Measurements from ENCODE around the gene MROH9. TPM values are rescaled to one million over a fixed set of nuclear protein-coding genes. Genes with fewer than 3 reads are reported as not detected.
"Not testable (repeated sequence)": the region's sequence is repeated elsewhere in the genome, so short reads cannot be mapped to it uniquely, and the experiment has no call there.

The MROH9 gene
- total and polyA plus RNA-seq, 11 donors: not detected

- intact Hi-C loops (cut with DNase I): no loop called here
- DNase-seq: no peak
- no peak for TF ChIP-seq POLR2A (IDR thresholded peaks at IDR 0.05)
- H3K9me3 ChIP-seq: no peaks in the 10 kb centered on the region
- no peak overlapping the region for H3K4me3 ChIP-seq
- no peak for ATAC-seq
- no peaks in the 10 kb centered on the region for H3K27me3 ChIP-seq
- peak overlapping the region in 1 of 12 donors; percentile 11 for H3K27ac ChIP-seq
- H3K36me3 ChIP-seq: no peaks in the 10 kb centered on the region
- no peaks in the 10 kb centered on the region for H3K4me1 ChIP-seq
Observed at GRCh38 chr1:170910273-170910672, 25.1 kb upstream of the MROH9 start.

DNA sequence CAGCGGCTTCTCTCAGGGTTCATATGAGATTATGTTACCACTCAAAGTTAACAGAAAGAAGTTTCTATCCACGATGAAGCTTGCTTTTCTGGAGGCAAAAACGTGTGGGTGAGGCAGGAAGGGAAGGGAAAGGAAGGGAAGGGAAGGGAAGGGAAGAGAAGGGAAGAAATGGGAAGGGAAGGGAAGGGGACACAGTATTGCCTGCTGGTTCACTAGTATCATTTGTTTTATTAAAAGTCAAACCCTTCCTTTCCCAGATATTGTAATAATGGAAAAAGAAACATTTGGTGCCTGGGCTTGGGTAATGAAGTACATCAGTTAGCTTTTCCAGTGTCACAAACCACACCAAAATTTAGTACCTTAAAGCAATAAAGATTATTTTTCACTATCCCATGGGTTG is 18.0 kb upstream of the MROH9 start:
- H3K27me3 ChIP-seq: no peaks in the 10 kb centered on the region
- H3K27ac ChIP-seq: no peak overlapping the region
- no peak for ATAC-seq
- intact Hi-C loops (cut with DNase I): no loop called here
- no peaks in the 10 kb centered on the region for H3K36me3 ChIP-seq
- no peak for TF ChIP-seq POLR2A (IDR thresholded peaks at IDR 0.05)
- TF ChIP-seq CTCF (IDR thresholded peaks at IDR 0.05): no peak
- no peak overlapping the region for H3K4me3 ChIP-seq
- 51 to 65% (median 60%) methylated on average over 3 of the region's 3 CpGs for WGBS, 4 donors
- H3K4me1 ChIP-seq: no peaks in the 10 kb centered on the region
- no peak for DNase-seq
- peaks cover 0 to 31% (median 16%) of the 10 kb centered on the region in 12 donors for H3K9me3 ChIP-seq

DNA sequence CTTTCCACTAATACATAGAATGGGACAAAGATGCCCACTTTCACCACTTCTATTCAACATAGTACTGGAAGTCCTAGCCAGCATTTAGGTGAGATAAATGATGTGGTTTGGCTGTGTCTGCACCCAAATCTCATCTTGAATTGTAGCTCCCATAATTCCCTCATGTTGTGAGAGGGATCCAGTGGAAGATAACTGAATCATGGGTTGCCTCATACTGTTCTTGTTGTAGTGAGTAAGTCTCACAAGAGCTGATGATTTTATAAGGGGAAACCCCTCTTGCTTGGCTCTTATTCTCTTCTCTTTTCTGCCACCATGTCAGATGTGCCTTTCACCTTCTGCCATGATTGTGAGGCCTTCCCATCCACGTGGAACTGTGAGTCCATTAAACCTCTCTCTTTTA is 10.7 kb upstream of the MROH9 start:
- not testable (repeated sequence) for H3K27me3 ChIP-seq, DNase-seq, ATAC-seq, H3K4me3 ChIP-seq, H3K36me3 ChIP-seq, H3K27ac ChIP-seq
- H3K9me3 ChIP-seq: peaks cover 0 to 29% (median 15%) of the 10 kb centered on the region in 12 donors
- peaks cover 0 to 16% (median 4%) of the 10 kb centered on the region in 12 donors for H3K4me1 ChIP-seq
- 40 to 57% (median 43%) methylated on average over 1 of the region's 1 CpG for WGBS, 4 donors
- intact Hi-C loops (cut with DNase I): loop anchor here in 4 of 10 donors (5.0 kb wide), 2 partner anchors 992 to 997 kb away; no protein-coding TSS in a partner anchor

DNA sequence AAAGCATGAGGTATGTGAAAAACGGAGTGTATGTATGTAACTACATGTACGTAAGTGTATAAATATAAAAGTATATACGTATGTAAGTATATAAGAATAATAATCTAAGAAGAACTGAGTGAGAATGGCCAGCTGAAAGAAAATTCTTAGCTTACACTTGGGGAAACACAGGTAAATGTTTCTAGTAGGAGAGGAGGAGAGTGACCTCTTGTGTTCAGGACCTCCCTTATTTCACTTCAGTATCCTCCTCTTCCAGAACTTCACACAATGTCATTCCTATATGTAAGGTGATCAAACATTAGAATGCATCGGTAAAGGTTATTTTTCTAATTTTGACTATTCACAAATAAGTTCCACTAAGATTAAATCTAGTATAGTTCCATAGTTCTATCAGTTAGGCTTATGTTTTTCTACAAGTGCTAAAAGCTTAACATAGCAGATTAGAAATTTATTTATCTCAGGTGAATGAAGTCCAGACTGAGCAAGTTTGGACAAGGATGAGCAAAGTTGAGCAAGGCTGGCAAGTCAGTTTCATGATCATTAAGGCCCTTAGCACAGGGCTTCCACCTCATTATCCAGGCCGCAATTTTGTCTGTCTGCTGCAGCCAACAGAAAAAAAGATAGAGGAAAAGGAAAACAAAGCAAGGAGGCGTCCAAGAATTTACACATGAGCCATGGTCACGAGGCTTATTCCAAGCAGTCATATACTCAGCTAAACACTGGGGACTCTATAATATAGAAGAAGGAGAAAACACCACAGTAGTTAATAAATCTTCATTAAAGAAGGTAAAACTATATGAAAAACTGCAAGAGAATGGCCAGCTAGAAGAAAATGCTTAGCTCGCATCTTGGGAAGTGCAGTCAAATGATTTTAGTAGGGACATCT is 7.1 kb upstream of the MROH9 start:
- TF ChIP-seq POLR2A (IDR thresholded peaks at IDR 0.05) (no peak), CTCF (IDR thresholded peaks at IDR 0.05) (peak in 1 of 12 donors; percentile 15)
- Histone ChIP-seq H3K4me1 (peaks cover 0 to 16% (median 5%) of the 10 kb centered on the region in 12 donors), H3K36me3 (no peaks in the 10 kb centered on the region), H3K27ac (peak overlapping the region in 1 of 12 donors; percentile 62), H3K4me3 (no peak overlapping the region), H3K27me3 (no peaks in the 10 kb centered on the region), H3K9me3 (no peaks in the 10 kb centered on the region)
- ATAC-seq (no peak), DNase-seq (no peak)
- intact Hi-C loops (cut with DNase I): loop anchor here in 4 of 10 donors (5.0 kb wide), 2 partner anchors 996 to 1001 kb away; no protein-coding TSS in a partner anchor
- WGBS, 4 donors: 71 to 79% (median 75%) methylated on average over 8 of the region's 8 CpGs

DNA sequence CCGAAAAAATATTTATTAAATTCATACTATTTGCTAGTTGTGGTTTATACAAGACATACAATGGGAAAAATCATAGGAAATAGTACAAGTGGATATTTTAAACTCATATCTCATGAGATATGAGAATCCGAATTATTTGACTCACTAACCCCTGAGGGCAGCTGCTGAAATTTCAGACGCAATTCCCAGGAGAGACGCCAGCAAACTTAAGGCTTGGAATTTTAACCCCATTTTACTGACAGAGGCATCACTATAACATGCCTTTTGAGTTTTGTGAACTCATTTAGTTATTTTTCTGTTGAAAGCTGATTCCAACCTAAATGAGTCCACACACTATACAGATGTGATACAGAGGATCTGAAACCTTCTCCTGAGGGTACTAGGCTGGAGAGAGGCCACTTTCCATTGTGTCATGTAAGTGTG is 5.9 kb upstream of the MROH9 start:
- H3K36me3 ChIP-seq: no peaks in the 10 kb centered on the region
- ATAC-seq: peak in 2 of 4 donors; percentile 37 to 41
- peak overlapping the region in 8 of 12 donors; percentile 6 to 62 (median 42) for H3K27ac ChIP-seq
- intact Hi-C loops (cut with DNase I): loop anchor here in 4 of 10 donors (5.0 kb wide), 2 partner anchors 997 to 1002 kb away; no protein-coding TSS in a partner anchor
- no peaks in the 10 kb centered on the region for H3K27me3 ChIP-seq
- no peaks in the 10 kb centered on the region for H3K9me3 ChIP-seq
- H3K4me1 ChIP-seq: peaks cover 0 to 16% (median 5%) of the 10 kb centered on the region in 12 donors
- DNase-seq: no peak
- WGBS, 4 donors: 34 to 43% (median 38%) methylated on average over 4 of the region's 4 CpGs
- TF ChIP-seq CTCF (IDR thresholded peaks at IDR 0.05) (no peak), POLR2A (IDR thresholded peaks at IDR 0.05) (no peak)
- peak overlapping the region in 2 of 12 donors; percentile 16 to 36 for H3K4me3 ChIP-seq
